ENCODE data around the gene EGFL7. TPM values are rescaled to one million over a fixed set of nuclear protein-coding genes. Genes with fewer than 3 reads are reported as not detected.
"Not testable (repeated sequence)": the region's sequence is repeated elsewhere in the genome, so short reads cannot be mapped to it uniquely, and the experiment has no call there.

EGFL7 gene
- total and polyA plus RNA-seq, 10 of the 15 experiments (the other 5 are each of a cell fraction or from before 2014, with no cell fraction given): 0.06 to 0.46 (median 0.19) TPM; not detected in 5

- H3K4me1 ChIP-seq (ENCODE audit: control insufficient read depth, insufficient read depth, low read length): peaks cover 20% of the 10 kb centered on the region
- H3K36me3 ChIP-seq (ENCODE audit: control insufficient read depth in 2 of 2, insufficient read depth in 2 of 2, low read length in 1 of 2); H3K9ac ChIP-seq (ENCODE audit: control insufficient read depth, insufficient read depth, low read length); H3K4me2 ChIP-seq (ENCODE audit: control insufficient read depth, insufficient read depth); in situ Hi-C loops (cut with MboI); BruUV-seq (replicated peaks); POLR2A ChIA-PET; H4K20me1 ChIP-seq (ENCODE audit: control insufficient read depth, insufficient read depth); ATAC-seq; intact Hi-C loops (cut with micrococcal nuclease; ENCODE audit: unreplicated experiment); FAIRE-seq; DNase-seq (ENCODE audit: low read depth, low spot score); H3K4me3 ChIP-seq; H3K79me2 ChIP-seq (ENCODE audit: control insufficient read depth, insufficient read depth, low read length); H3K27ac ChIP-seq (ENCODE audit: control insufficient read depth, insufficient read depth); H2AFZ ChIP-seq (ENCODE audit: control insufficient read depth, low read depth, low read length); SMC1A ChIA-PET (ENCODE audit: uncharacterized antibody, unreplicated experiment); RAD21 ChIA-PET (ENCODE audit: unreplicated experiment); H3K27me3 ChIP-seq (replicated peaks in 1 of 2; ENCODE audit: control insufficient read depth in 2 of 2, insufficient read depth in 2 of 2, low read length in 1 of 2); H3K9me3 ChIP-seq (replicated peaks; ENCODE audit: control insufficient read depth, insufficient read depth, low read length): not testable (repeated sequence)
- 55% methylated on average over 8 of the region's 8 CpGs for WGBS (ENCODE audit: insufficient coverage, insufficient replicate concordance, low lambda C conversion rate, missing lambda C conversion rate)
- CTCF ChIA-PET: interaction anchor here (0.9 kb wide), 1 partner anchor 53 kb away, joined by 4 read pairs; the partner anchor contains the start of gene LCN8
- peak; percentile 60 for TF ChIP-seq PKNOX1 (IDR thresholded peaks at IDR 0.05)
These were observed 42.0 kb downstream of the EGFL7 start for GRCh38 chr9:136704741-136705140.

GRCh38 chr9:136705564-136705963 lies 42.8 kb downstream of the EGFL7 start:
- H2AFZ ChIP-seq (ENCODE audit: control insufficient read depth, low read depth, low read length): no peak overlapping the region
- H3K9me3 ChIP-seq (replicated peaks; ENCODE audit: control insufficient read depth, insufficient read depth, low read length): no peaks in the 10 kb centered on the region
- in situ Hi-C loops (cut with MboI) (no loop called here), intact Hi-C loops (cut with micrococcal nuclease; ENCODE audit: unreplicated experiment) (no loop called here)
- ChIA-PET RAD21 (ENCODE audit: unreplicated experiment) (no interaction called here), POLR2A (no interaction called here), SMC1A (ENCODE audit: uncharacterized antibody, unreplicated experiment) (no interaction called here), CTCF (interaction anchor here (0.9 kb wide), 1 partner anchor 52 kb away, joined by 4 read pairs; the partner anchor contains the start of gene LCN8)
- H3K4me2 ChIP-seq (ENCODE audit: control insufficient read depth, insufficient read depth): no peak overlapping the region
- no peaks in the 10 kb centered on the region; a peak in 2 of 4 replicates for H3K27me3 ChIP-seq (replicated peaks in 1 of 2; ENCODE audit: control insufficient read depth in 2 of 2, insufficient read depth in 2 of 2, low read length in 1 of 2)
- no peak overlapping the region for H3K27ac ChIP-seq (ENCODE audit: control insufficient read depth, insufficient read depth)
- FAIRE-seq (no peak), DNase-seq (ENCODE audit: low read depth, low spot score) (no peak), ATAC-seq (no peak)
- H3K9ac ChIP-seq (ENCODE audit: control insufficient read depth, insufficient read depth, low read length): no peak overlapping the region
- H3K36me3 ChIP-seq (ENCODE audit: control insufficient read depth in 2 of 2, insufficient read depth in 2 of 2, low read length in 1 of 2): no peaks in the 10 kb centered on the region
- 3% methylated on average over 7 of the region's 7 CpGs for WGBS (ENCODE audit: insufficient coverage, insufficient replicate concordance, low lambda C conversion rate, missing lambda C conversion rate)
- H4K20me1 ChIP-seq (ENCODE audit: control insufficient read depth, insufficient read depth): no peaks in the 10 kb centered on the region
- H3K4me3 ChIP-seq: no peak overlapping the region
- H3K79me2 ChIP-seq (ENCODE audit: control insufficient read depth, insufficient read depth, low read length): no peaks in the 10 kb centered on the region
- no TSS peak for BruUV-seq (replicated peaks)
- H3K4me1 ChIP-seq (ENCODE audit: control insufficient read depth, insufficient read depth, low read length): peaks cover 15% of the 10 kb centered on the region
- TF ChIP-seq SREBF2 (IDR thresholded peaks at IDR 0.05; ENCODE audit: low read length) (no peak), PKNOX1 (IDR thresholded peaks at IDR 0.05) (no peak), RB1 (IDR thresholded peaks at IDR 0.05; ENCODE audit: borderline replicate concordance) (no peak), BHLHE40 (IDR thresholded peaks at IDR 0.05; ENCODE audit: borderline replicate concordance in 1 of 2, low read depth in 2 of 2, low read length in 1 of 2) (no peak), HSF1 (IDR thresholded peaks at IDR 0.05; ENCODE audit: low read depth, low read length) (no peak), POLR2AphosphoS2 (IDR thresholded peaks at IDR 0.05; ENCODE audit: low read depth, low read length) (no peak), NFIC (IDR thresholded peaks at IDR 0.05; ENCODE audit: low read depth, low read length) (no peak), NFYA (IDR thresholded peaks at IDR 0.05; ENCODE audit: borderline replicate concordance, low read depth, low read length) (no peak), E4F1 (IDR thresholded peaks at IDR 0.05; ENCODE audit: borderline replicate concordance, partially characterized antibody) (no peak), SMAD5 (IDR thresholded peaks at IDR 0.05; ENCODE audit: low read depth) (no peak)

Data from GM12878 (cell line).